ENCODE data around the gene MPP2. TPM values are rescaled to one million over a fixed set of nuclear protein-coding genes. Genes with fewer than 3 reads are reported as not detected.
A peak's percentile ranks its signal among the peaks of the same experiment; 100 is the strongest.

MPP2 gene
- total and polyA plus RNA-seq, 2 of the 13 experiments (the other 11 are each of a cell fraction or from before 2014, with no cell fraction given) = 0.20 to 1.7 TPM

- peak; percentile 55; the same call in 1 of the 2 replicates for TF ChIP-seq AHDC1 (CRISPR knock-in tag; IDR thresholded peaks at IDR 0.05; ENCODE audit: borderline replicate concordance)
- no peak for TF ChIP-seq ZFP36L2 (CRISPR knock-in tag; IDR thresholded peaks at IDR 0.05)
- no peak for TF ChIP-seq KAT2B (IDR thresholded peaks at IDR 0.05; ENCODE audit: borderline replicate concordance, low read depth, low read length)
- TF ChIP-seq HCFC1 (IDR thresholded peaks at IDR 0.05; ENCODE audit: low read depth, low read length) = no peak
- no peak for TF ChIP-seq SSRP1 (CRISPR knock-in tag; IDR thresholded peaks at IDR 0.05)
- TF ChIP-seq TBL1XR1 (IDR thresholded peaks at IDR 0.05; ENCODE audit: borderline replicate concordance, low read length, partially characterized antibody) = no peak
- TF ChIP-seq MED8 (CRISPR knock-in tag; IDR thresholded peaks at IDR 0.05; ENCODE audit: insufficient replicate concordance) = no peak
- TF ChIP-seq SAP130 (CRISPR knock-in tag; IDR thresholded peaks at IDR 0.05; ENCODE audit: low read depth) = peak; percentile 69
- TF ChIP-seq DMAP1 (CRISPR knock-in tag; IDR thresholded peaks at IDR 0.05) = no peak
- no peak for TF ChIP-seq GATA4 (IDR thresholded peaks at IDR 0.05; ENCODE audit: borderline replicate concordance, low read depth)
- TF ChIP-seq, protein P1, sequence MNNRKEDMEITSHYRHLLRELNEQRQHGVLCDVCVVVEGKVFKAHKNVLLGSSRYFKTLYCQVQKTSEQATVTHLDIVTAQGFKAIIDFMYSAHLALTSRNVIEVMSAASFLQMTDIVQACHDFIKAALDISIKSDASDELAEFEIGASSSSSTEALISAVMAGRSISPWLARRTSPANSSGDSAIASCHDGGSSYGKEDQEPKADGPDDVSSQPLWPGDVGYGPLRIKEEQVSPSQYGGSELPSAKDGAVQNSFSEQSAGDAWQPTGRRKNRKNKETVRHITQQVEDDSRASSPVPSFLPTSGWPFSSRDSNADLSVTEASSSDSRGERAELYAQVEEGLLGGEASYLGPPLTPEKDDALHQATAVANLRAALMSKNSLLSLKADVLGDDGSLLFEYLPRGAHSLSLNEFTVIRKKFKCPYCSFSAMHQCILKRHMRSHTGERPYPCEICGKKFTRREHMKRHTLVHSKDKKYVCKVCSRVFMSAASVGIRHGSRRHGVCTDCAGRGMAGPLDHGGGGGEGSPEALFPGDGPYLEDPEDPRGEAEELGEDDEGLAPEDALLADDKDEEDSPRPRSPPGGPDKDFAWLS (CRISPR knock-in tag; IDR thresholded peaks at IDR 0.05; ENCODE audit: borderline replicate concordance) = no peak
- TF ChIP-seq CCDC6 (CRISPR knock-in tag; IDR thresholded peaks at IDR 0.05) = no peak
- no peak for TF ChIP-seq ZBTB42 (CRISPR knock-in tag; IDR thresholded peaks at IDR 0.05)
- TF ChIP-seq, protein P2, sequence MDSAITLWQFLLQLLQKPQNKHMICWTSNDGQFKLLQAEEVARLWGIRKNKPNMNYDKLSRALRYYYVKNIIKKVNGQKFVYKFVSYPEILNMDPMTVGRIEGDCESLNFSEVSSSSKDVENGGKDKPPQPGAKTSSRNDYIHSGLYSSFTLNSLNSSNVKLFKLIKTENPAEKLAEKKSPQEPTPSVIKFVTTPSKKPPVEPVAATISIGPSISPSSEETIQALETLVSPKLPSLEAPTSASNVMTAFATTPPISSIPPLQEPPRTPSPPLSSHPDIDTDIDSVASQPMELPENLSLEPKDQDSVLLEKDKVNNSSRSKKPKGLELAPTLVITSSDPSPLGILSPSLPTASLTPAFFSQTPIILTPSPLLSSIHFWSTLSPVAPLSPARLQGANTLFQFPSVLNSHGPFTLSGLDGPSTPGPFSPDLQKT (CRISPR knock-in tag; IDR thresholded peaks at IDR 0.05; ENCODE audit: borderline replicate concordance) = no peak
- no peak for TF ChIP-seq ISX (CRISPR knock-in tag; conservative IDR thresholded peaks at IDR 0.05)
- TF ChIP-seq, protein P3, sequence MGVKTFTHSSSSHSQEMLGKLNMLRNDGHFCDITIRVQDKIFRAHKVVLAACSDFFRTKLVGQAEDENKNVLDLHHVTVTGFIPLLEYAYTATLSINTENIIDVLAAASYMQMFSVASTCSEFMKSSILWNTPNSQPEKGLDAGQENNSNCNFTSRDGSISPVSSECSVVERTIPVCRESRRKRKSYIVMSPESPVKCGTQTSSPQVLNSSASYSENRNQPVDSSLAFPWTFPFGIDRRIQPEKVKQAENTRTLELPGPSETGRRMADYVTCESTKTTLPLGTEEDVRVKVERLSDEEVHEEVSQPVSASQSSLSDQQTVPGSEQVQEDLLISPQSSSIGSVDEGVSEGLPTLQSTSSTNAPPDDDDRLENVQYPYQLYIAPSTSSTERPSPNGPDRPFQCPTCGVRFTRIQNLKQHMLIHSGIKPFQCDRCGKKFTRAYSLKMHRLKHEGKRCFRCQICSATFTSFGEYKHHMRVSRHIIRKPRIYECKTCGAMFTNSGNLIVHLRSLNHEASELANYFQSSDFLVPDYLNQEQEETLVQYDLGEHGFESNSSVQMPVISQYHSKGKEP (CRISPR knock-in tag; IDR thresholded peaks at IDR 0.05) = no peak
- no peak for TF ChIP-seq TAF15 (IDR thresholded peaks at IDR 0.05; ENCODE audit: low read depth, low read length, poor library complexity, severe bottlenecking)
- no peak for TF ChIP-seq ZFP41 (CRISPR knock-in tag; IDR thresholded peaks at IDR 0.05; ENCODE audit: borderline replicate concordance)
- 0 out of 2 replicates have a peak, but pooled peaks have one; percentile 52 for TF ChIP-seq ZNF891 (CRISPR knock-in tag; IDR thresholded peaks at IDR 0.05)
- TF ChIP-seq CAMTA2 (CRISPR knock-in tag; IDR thresholded peaks at IDR 0.05; ENCODE audit: borderline replicate concordance) = no peak
- no peak for TF ChIP-seq ZNF138 (CRISPR knock-in tag; IDR thresholded peaks at IDR 0.05; ENCODE audit: low read depth)
- TF ChIP-seq ISL2 (CRISPR knock-in tag; IDR thresholded peaks at IDR 0.05) = 0 out of 2 replicates have a peak, but pooled peaks have one; percentile 22
Observed at GRCh38 chr17:43931062-43931571, 23.8 kb upstream of the MPP2 start (continued).

Data from HepG2 (cell line).